Measurements from ENCODE around the gene IL24.

IL24 gene

DNA sequence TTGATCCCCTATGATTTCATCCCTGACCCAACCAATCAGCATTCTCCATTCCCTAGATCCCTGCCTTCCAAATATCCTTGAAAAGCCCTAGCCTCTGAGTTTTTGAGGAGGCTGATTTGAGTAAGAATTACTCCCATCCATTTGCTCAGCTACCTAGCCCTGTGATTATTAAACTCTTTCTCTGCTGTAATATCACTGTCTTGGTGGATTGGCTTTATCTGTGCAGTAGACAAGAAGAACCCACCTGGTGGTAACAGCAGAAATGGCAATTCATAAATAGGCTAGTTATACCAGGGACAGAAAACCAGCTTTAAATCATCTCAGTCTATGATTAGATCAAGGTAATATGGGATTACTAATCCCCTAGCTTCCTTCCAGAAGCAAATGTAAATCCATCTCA lies 18.8 kb upstream of the IL24 start:
- no peaks in the 10 kb centered on the region for H3K79me1 ChIP-seq (ENCODE audit: low read depth, low read length)
- no peaks in the 10 kb centered on the region for H3K27me3 ChIP-seq (ENCODE audit: control insufficient read depth in 3 of 3, insufficient read depth in 3 of 3, low read depth in 1 of 3, low read length in 3 of 3)
- H3K4me2 ChIP-seq (ENCODE audit: insufficient read depth, low read length, poor library complexity, severe bottlenecking), result no peak overlapping the region
- no peak overlapping the region for H4K91ac ChIP-seq (ENCODE audit: low read depth, low read length, poor library complexity)
- H3K36me3 ChIP-seq (replicated peaks in 1 of 2; ENCODE audit: control insufficient read depth in 2 of 2, insufficient read depth in 2 of 2, low read length in 2 of 2), result peaks cover 0 to 1% of the 10 kb centered on the region in 2 donors
- H3K18ac ChIP-seq (ENCODE audit: low read length), result no peak overlapping the region
- H3K9me3 ChIP-seq (replicated peaks in 1 of 2; ENCODE audit: control insufficient read depth in 2 of 2, insufficient read depth in 1 of 2, low read depth in 1 of 2, low read length in 2 of 2), result peaks cover 5 to 8% of the 10 kb centered on the region in 2 donors
- no peak overlapping the region for H3K14ac ChIP-seq (ENCODE audit: low read length)
- H3K4ac ChIP-seq (ENCODE audit: low read length), result no peak overlapping the region
- DNase-seq (ENCODE audit: low spot score), result no peak
- H3K9ac ChIP-seq (ENCODE audit: low read depth, low read length, poor library complexity), result no peak overlapping the region
- no peak overlapping the region for H2BK15ac ChIP-seq (ENCODE audit: low read length)
- H2BK5ac ChIP-seq (ENCODE audit: low read length), result no peak overlapping the region
- H2BK12ac ChIP-seq (ENCODE audit: low read length), result no peak overlapping the region
- no peak overlapping the region for H3K23ac ChIP-seq (ENCODE audit: low read depth, low read length, poor library complexity)
- no peak overlapping the region for H4K8ac ChIP-seq (ENCODE audit: low read depth, low read length)
- no peaks in the 10 kb centered on the region for H3K4me1 ChIP-seq (ENCODE audit: control insufficient read depth in 2 of 2, insufficient read depth in 1 of 2, low read depth in 1 of 2, low read length in 2 of 2)
- H2AK5ac ChIP-seq (ENCODE audit: low read depth, low read length), result no peak overlapping the region
- no peak overlapping the region for H3K4me3 ChIP-seq (ENCODE audit: low read length in 2 of 2)
- H2BK120ac ChIP-seq (ENCODE audit: low read depth, low read length), result no peak overlapping the region
- H2AFZ ChIP-seq (ENCODE audit: low read length), result no peak overlapping the region
- no peak overlapping the region for H3K27ac ChIP-seq (replicated peaks; ENCODE audit: low read length)

DNA sequence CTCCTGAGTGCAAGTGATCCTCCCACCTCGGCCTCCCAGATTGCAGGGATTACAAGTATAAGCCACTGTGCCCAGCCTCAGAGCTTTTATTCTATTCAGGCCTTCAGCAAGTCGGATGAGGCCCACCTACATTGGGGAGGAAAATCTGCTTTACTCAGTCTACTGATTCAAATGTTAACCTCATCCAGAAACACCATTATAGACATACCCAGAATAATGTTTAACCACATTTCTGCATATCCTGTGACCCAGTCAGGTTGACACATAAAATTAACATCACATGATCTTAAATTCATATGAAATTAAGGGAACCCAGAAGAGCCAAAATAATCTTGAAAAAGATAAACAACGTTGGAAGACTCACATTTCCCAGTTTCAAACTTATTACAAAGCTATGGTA lies 16.9 kb upstream of the IL24 start:
- no peak overlapping the region for H3K23ac ChIP-seq (ENCODE audit: low read depth, low read length, poor library complexity)
- H3K36me3 ChIP-seq (replicated peaks in 1 of 2; ENCODE audit: control insufficient read depth in 2 of 2, insufficient read depth in 2 of 2, low read length in 2 of 2), result peaks cover 0 to 1% of the 10 kb centered on the region in 2 donors
- H2BK120ac ChIP-seq (ENCODE audit: low read depth, low read length), result no peak overlapping the region
- no peaks in the 10 kb centered on the region for H3K27me3 ChIP-seq (ENCODE audit: control insufficient read depth in 3 of 3, insufficient read depth in 3 of 3, low read depth in 1 of 3, low read length in 3 of 3)
- no peak overlapping the region for H2BK15ac ChIP-seq (ENCODE audit: low read length)
- no peak overlapping the region for H4K91ac ChIP-seq (ENCODE audit: low read depth, low read length, poor library complexity)
- no peak overlapping the region for H3K9ac ChIP-seq (ENCODE audit: low read depth, low read length, poor library complexity)
- no peak overlapping the region for H3K14ac ChIP-seq (ENCODE audit: low read length)
- no peaks in the 10 kb centered on the region for H3K4me1 ChIP-seq (ENCODE audit: control insufficient read depth in 2 of 2, insufficient read depth in 1 of 2, low read depth in 1 of 2, low read length in 2 of 2)
- H4K8ac ChIP-seq (ENCODE audit: low read depth, low read length), result no peak overlapping the region
- H3K18ac ChIP-seq (ENCODE audit: low read length), result no peak overlapping the region
- no peak overlapping the region for H3K27ac ChIP-seq (replicated peaks; ENCODE audit: low read length)
- H3K4ac ChIP-seq (ENCODE audit: low read length), result no peak overlapping the region
- H3K9me3 ChIP-seq (replicated peaks in 1 of 2; ENCODE audit: control insufficient read depth in 2 of 2, insufficient read depth in 1 of 2, low read depth in 1 of 2, low read length in 2 of 2), result peaks cover 5 to 8% of the 10 kb centered on the region in 2 donors
- H2BK12ac ChIP-seq (ENCODE audit: low read length), result no peak overlapping the region
- DNase-seq (ENCODE audit: low spot score), result no peak
- no peak overlapping the region for H3K4me3 ChIP-seq (ENCODE audit: low read length in 2 of 2)
- WGBS, 2 donors (ENCODE audit: extremely low coverage in 2 of 2, insufficient read length in 2 of 2, insufficient replicate concordance in 1 of 2), result no CpG with 5 or more reads among the region's 3 CpGs
- H2AK5ac ChIP-seq (ENCODE audit: low read depth, low read length), result no peak overlapping the region
- no peak overlapping the region for H2AFZ ChIP-seq (ENCODE audit: low read length)
- H3K4me2 ChIP-seq (ENCODE audit: insufficient read depth, low read length, poor library complexity, severe bottlenecking), result no peak overlapping the region
- no peak overlapping the region for H2BK5ac ChIP-seq (ENCODE audit: low read length)
- no peaks in the 10 kb centered on the region for H3K79me1 ChIP-seq (ENCODE audit: low read depth, low read length)

DNA sequence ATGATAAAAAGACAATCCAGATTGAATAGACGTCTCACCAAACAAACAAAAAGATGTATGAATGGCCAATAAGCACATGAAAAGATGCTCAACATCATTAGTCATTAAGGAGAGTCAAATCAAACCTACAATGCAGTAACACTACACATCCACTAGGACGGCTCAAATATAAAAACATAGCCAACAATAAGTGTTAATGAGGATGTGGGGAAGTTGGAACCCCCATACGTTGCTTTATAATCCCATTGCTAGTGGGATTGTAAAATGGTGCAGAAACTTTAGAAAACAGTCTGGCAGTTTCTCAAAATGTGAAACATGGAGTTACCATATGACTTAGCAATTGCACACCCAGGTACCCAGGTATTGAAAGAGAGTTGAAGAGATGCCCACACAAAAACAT lies 14.7 kb upstream of the IL24 start:
- no peak for DNase-seq (ENCODE audit: low spot score)
- H2BK120ac ChIP-seq (ENCODE audit: low read depth, low read length), result no peak overlapping the region
- peaks cover 0 to 5% (median 0%) of the 10 kb centered on the region in 3 experiments for H3K27me3 ChIP-seq (ENCODE audit: control insufficient read depth in 3 of 3, insufficient read depth in 3 of 3, low read depth in 1 of 3, low read length in 3 of 3)
- H3K23ac ChIP-seq (ENCODE audit: low read depth, low read length, poor library complexity), result no peak overlapping the region
- H3K14ac ChIP-seq (ENCODE audit: low read length), result no peak overlapping the region
- no peak overlapping the region for H2AFZ ChIP-seq (ENCODE audit: low read length)
- no peak overlapping the region for H3K18ac ChIP-seq (ENCODE audit: low read length)
- H2BK15ac ChIP-seq (ENCODE audit: low read length), result no peak overlapping the region
- no peak overlapping the region for H3K4me2 ChIP-seq (ENCODE audit: insufficient read depth, low read length, poor library complexity, severe bottlenecking)
- WGBS, 2 donors (ENCODE audit: extremely low coverage in 2 of 2, insufficient read length in 2 of 2, insufficient replicate concordance in 1 of 2), result no CpG with 5 or more reads among the region's 3 CpGs
- H2AK5ac ChIP-seq (ENCODE audit: low read depth, low read length), result no peak overlapping the region
- no peak overlapping the region for H2BK12ac ChIP-seq (ENCODE audit: low read length)
- H3K4me3 ChIP-seq (ENCODE audit: low read length in 2 of 2), result no peak overlapping the region
- peaks cover 0 to 1% of the 10 kb centered on the region in 2 donors for H3K36me3 ChIP-seq (replicated peaks in 1 of 2; ENCODE audit: control insufficient read depth in 2 of 2, insufficient read depth in 2 of 2, low read length in 2 of 2)
- no peak overlapping the region for H2BK5ac ChIP-seq (ENCODE audit: low read length)
- H3K4me1 ChIP-seq (ENCODE audit: control insufficient read depth in 2 of 2, insufficient read depth in 1 of 2, low read depth in 1 of 2, low read length in 2 of 2), result no peaks in the 10 kb centered on the region
- H3K27ac ChIP-seq (replicated peaks; ENCODE audit: low read length), result no peak overlapping the region
- no peak overlapping the region for H4K8ac ChIP-seq (ENCODE audit: low read depth, low read length)
- H3K9me3 ChIP-seq (replicated peaks in 1 of 2; ENCODE audit: control insufficient read depth in 2 of 2, insufficient read depth in 1 of 2, low read depth in 1 of 2, low read length in 2 of 2), result peaks cover 2 to 8% of the 10 kb centered on the region in 2 donors
- H3K4ac ChIP-seq (ENCODE audit: low read length), result no peak overlapping the region
- no peaks in the 10 kb centered on the region for H3K79me1 ChIP-seq (ENCODE audit: low read depth, low read length)
- H3K9ac ChIP-seq (ENCODE audit: low read depth, low read length, poor library complexity), result no peak overlapping the region
- H4K91ac ChIP-seq (ENCODE audit: low read depth, low read length, poor library complexity), result no peak overlapping the region

DNA sequence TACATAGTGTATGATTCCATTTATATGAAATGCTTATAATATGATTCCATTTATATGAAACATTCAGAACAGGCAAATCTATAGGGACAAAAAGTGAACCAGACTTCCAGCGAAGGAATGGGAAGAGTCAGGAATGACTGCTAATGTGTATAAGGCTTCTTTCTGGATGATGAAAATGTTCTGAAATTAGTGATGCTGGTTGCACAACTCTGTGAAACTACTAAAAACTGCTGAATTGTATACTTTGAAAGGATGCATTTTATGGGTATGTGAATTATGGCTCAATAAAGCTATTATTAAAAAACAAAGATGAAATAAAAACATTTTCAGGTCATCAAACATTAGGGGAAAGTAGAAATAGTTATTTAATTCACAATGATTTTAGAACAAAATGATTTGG lies 14.1 kb upstream of the IL24 start:
- Histone ChIP-seq H3K4ac (ENCODE audit: low read length) (no peak overlapping the region), H3K27me3 (ENCODE audit: control insufficient read depth in 3 of 3, insufficient read depth in 3 of 3, low read depth in 1 of 3, low read length in 3 of 3) (peaks cover 0 to 5% (median 0%) of the 10 kb centered on the region in 3 experiments), H2BK120ac (ENCODE audit: low read depth, low read length) (no peak overlapping the region), H4K91ac (ENCODE audit: low read depth, low read length, poor library complexity) (no peak overlapping the region), H3K36me3 (replicated peaks in 1 of 2; ENCODE audit: control insufficient read depth in 2 of 2, insufficient read depth in 2 of 2, low read length in 2 of 2) (peaks cover 0 to under 1% of the 10 kb centered on the region in 2 donors), H3K23ac (ENCODE audit: low read depth, low read length, poor library complexity) (no peak overlapping the region), H3K14ac (ENCODE audit: low read length) (no peak overlapping the region), H3K4me1 (ENCODE audit: control insufficient read depth in 2 of 2, insufficient read depth in 1 of 2, low read depth in 1 of 2, low read length in 2 of 2) (no peaks in the 10 kb centered on the region), H3K27ac (replicated peaks; ENCODE audit: low read length) (no peak overlapping the region), H3K79me1 (ENCODE audit: low read depth, low read length) (no peaks in the 10 kb centered on the region), H3K9me3 (replicated peaks in 1 of 2; ENCODE audit: control insufficient read depth in 2 of 2, insufficient read depth in 1 of 2, low read depth in 1 of 2, low read length in 2 of 2) (peaks cover 2 to 5% of the 10 kb centered on the region in 2 donors), H2AFZ (ENCODE audit: low read length) (no peak overlapping the region), H4K8ac (ENCODE audit: low read depth, low read length) (no peak overlapping the region), H2BK12ac (ENCODE audit: low read length) (no peak overlapping the region), H3K4me3 (ENCODE audit: low read length in 2 of 2) (no peak overlapping the region), H3K4me2 (ENCODE audit: insufficient read depth, low read length, poor library complexity, severe bottlenecking) (no peak overlapping the region), H3K9ac (ENCODE audit: low read depth, low read length, poor library complexity) (no peak overlapping the region), H2AK5ac (ENCODE audit: low read depth, low read length) (no peak overlapping the region), H2BK15ac (ENCODE audit: low read length) (no peak overlapping the region), H3K18ac (ENCODE audit: low read length) (no peak overlapping the region), H2BK5ac (ENCODE audit: low read length) (no peak overlapping the region)
- no CpG with 5 or more reads among the region's 1 CpG for WGBS, 2 donors (ENCODE audit: extremely low coverage in 2 of 2, insufficient read length in 2 of 2, insufficient replicate concordance in 1 of 2)
- no peak for DNase-seq (ENCODE audit: low spot score)

All from neuronal stem cell (in vitro differentiated cells).